Astrocyte (in vitro differentiated cells and primary cell): ENCODE data around the gene TSR3. TPM values are rescaled to one million over a fixed set of nuclear protein-coding genes. Genes with fewer than 3 reads are reported as not detected.

Experiments
- DNase-seq: peaks from one replicate; pipeline ENCODE4 v3.0.0-alpha.2; 2010; ENCODE audit warnings: low read depth
- FAIRE-seq: peaks from 2 replicates; lab custom pipeline; 2011; peaks lifted over from hg19 to GRCh38; lab: Jason Lieb, UNC
- H2AFZ ChIP-seq: 2 replicates; pipeline ENCODE4 v1.6.0; 2012; ENCODE audit warnings: low read depth, low read length, inconsistent platforms
- H3K27ac ChIP-seq: 2 replicates; pipeline ENCODE4 v1.5.1; 2011; ENCODE audit warnings: low read depth, low read length, inconsistent platforms
- H3K27me3 ChIP-seq: 2 replicates; pipeline ENCODE4 v1.6.0; 2011; ENCODE audit warnings: low read length, inconsistent platforms; ENCODE audit not compliant: insufficient read depth
- H3K36me3 ChIP-seq: 2 replicates; pipeline ENCODE4 v1.5.1; 2011; ENCODE audit warnings: low read length, inconsistent platforms; ENCODE audit not compliant: insufficient read depth
- H3K4me1 ChIP-seq: 2 replicates; pipeline ENCODE4 v1.5.1; 2011; ENCODE audit warnings: low read length, inconsistent platforms; ENCODE audit not compliant: insufficient read depth
- H3K4me2 ChIP-seq: 2 replicates; pipeline ENCODE4 v1.6.0; 2012; ENCODE audit warnings: low read length, inconsistent platforms
- H3K4me3 ChIP-seq: 2 replicates; pipeline ENCODE4 v1.5.1; 2011; ENCODE audit warnings: low read depth, mild to moderate bottlenecking, low read length, inconsistent platforms; ENCODE audit not compliant: insufficient read depth
- H3K79me2 ChIP-seq: 2 replicates; pipeline ENCODE4 v1.6.0; 2012; ENCODE audit warnings: mild to moderate bottlenecking, low read length, inconsistent platforms; ENCODE audit not compliant: insufficient read depth
- H3K9ac ChIP-seq: 2 replicates; pipeline ENCODE4 v1.6.0; 2012; ENCODE audit warnings: mild to moderate bottlenecking, low read length, inconsistent platforms
- H3K9me3 ChIP-seq: 2 replicates; pipeline ENCODE4 v1.5.1; 2012; ENCODE audit warnings: low read depth, mild to moderate bottlenecking, low read length, inconsistent platforms; ENCODE audit not compliant: insufficient read depth
- H4K20me1 ChIP-seq: 2 replicates; pipeline ENCODE4 v1.6.0; 2012; ENCODE audit warnings: low read length, inconsistent platforms; ENCODE audit not compliant: insufficient read depth
- H3K27ac Mint-ChIP-seq: one replicate; pipeline ENCODE4 v1.8.0; 2021; ENCODE audit warnings: mild to moderate bottlenecking, mixed read lengths; ENCODE audit not compliant: unreplicated experiment
- H3K27me3 Mint-ChIP-seq: one replicate; pipeline ENCODE4 v1.8.0; 2021; ENCODE audit warnings: low read depth, mixed read lengths; ENCODE audit not compliant: unreplicated experiment
- H3K36me3 Mint-ChIP-seq: one replicate; pipeline ENCODE4 v1.8.0; 2021; ENCODE audit warnings: low read depth, mixed read lengths; ENCODE audit not compliant: unreplicated experiment
- H3K4me1 Mint-ChIP-seq: one replicate; pipeline ENCODE4 v1.8.0; 2021; ENCODE audit warnings: low read depth, mixed read lengths; ENCODE audit not compliant: unreplicated experiment
- H3K4me3 Mint-ChIP-seq: one replicate; pipeline ENCODE4 v1.8.0; 2021; ENCODE audit warnings: mild to moderate bottlenecking, moderate library complexity, mixed read lengths; ENCODE audit not compliant: unreplicated experiment
- H3K9me3 Mint-ChIP-seq: one replicate; pipeline ENCODE4 v1.8.0; 2021; ENCODE audit warnings: mild to moderate bottlenecking, mixed read lengths; ENCODE audit not compliant: unreplicated experiment
- CTCF ChIP-seq: IDR thresholded peaks from 2 replicates; pipeline ENCODE4 v1.5.1; 2011; ENCODE audit warnings: low read depth, mild to moderate bottlenecking, inconsistent platforms, low read length, moderate library complexity; ENCODE audit not compliant: insufficient read depth
- EZH2 ChIP-seq: IDR thresholded peaks from 2 replicates; pipeline ENCODE4 v1.6.1; 2012; ENCODE audit warnings: mild to moderate bottlenecking, low read length, inconsistent platforms; ENCODE audit not compliant: insufficient read depth
- total RNA-seq: library from RNA; stranded (reverse); gene quantifications from 2 replicates; pipeline ENCODE4 v1.2.1, GENCODE V29; 2021

The TSR3 gene
- total RNA-seq, 1 donor from 2014 or later: 63.3 TPM

DNA sequence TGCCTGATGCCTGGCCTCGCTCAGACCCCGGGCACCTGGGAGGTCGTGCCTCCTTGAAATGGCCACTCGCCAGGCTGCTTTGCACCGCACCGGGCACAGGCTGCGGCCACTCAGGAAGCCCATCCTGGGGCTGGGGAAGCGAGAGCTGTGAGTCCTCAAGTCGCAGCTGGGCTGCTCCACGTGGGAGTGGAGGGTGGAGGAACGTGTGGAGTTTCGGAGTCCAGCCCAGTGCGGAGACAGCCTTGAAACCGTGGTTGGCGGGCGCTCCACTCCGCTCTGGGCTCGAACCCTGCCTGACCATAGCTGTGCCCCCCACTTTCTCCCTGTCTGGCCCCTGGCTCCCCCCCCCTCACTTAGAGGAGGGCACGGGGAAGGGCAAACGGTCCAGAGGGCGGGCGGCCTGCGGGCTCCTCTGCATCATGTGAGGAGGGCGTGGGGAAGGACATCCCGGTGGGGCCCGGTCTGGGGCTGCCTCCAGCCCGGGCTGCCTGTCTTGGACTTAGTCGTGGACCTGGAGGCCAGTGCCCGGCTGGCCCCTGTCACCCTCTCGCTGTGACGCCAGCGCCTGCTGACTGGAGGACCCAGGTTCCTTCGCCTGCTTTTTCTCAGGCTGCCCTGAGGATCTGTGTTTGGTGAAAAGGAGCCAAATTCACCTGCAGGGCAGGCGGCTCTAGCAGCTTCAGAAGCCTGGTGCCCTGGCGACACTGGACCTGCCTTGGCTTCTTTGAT, 39.8 kb downstream of the TSR3 start:
- Histone ChIP-seq H3K9me3 (no peaks in the 10 kb centered on the region), H3K27me3 (no peaks in the 10 kb centered on the region), H3K9ac (peak overlapping the region; percentile 99), H3K79me2 (peaks cover 71% of the 10 kb centered on the region), H3K36me3 (peaks cover 11% of the 10 kb centered on the region), H3K4me3 (peak overlapping the region; percentile 86), H4K20me1 (peaks cover 68% of the 10 kb centered on the region), H2AFZ (no peak overlapping the region), H3K4me2 (peak overlapping the region; percentile 100), H3K27ac (no peak overlapping the region), H3K4me1 (peaks cover 24% of the 10 kb centered on the region)
- no peak for TF ChIP-seq EZH2
- TF ChIP-seq CTCF: no peak
- DNase-seq: no peak
- H3K4me1 Mint-ChIP-seq: peaks cover 6% of the 10 kb centered on the region
- no peaks in the 10 kb centered on the region for H3K27me3 Mint-ChIP-seq
- no peak for FAIRE-seq
- peak overlapping the region; percentile 92 for H3K4me3 Mint-ChIP-seq
- peaks cover 6% of the 10 kb centered on the region for H3K36me3 Mint-ChIP-seq
- no peaks in the 10 kb centered on the region for H3K9me3 Mint-ChIP-seq
- no peak overlapping the region for H3K27ac Mint-ChIP-seq

GRCh38 chr16:1311212-1311737, 40.4 kb downstream of the TSR3 start:
- Histone ChIP-seq H3K36me3 (peaks cover 5% of the 10 kb centered on the region), H3K4me3 (peak overlapping the region; percentile 86), H3K4me2 (peak overlapping the region; percentile 100), H3K27ac (peak overlapping the region; percentile 56), H2AFZ (no peak overlapping the region), H3K9me3 (no peaks in the 10 kb centered on the region), H4K20me1 (peaks cover 62% of the 10 kb centered on the region), H3K27me3 (no peaks in the 10 kb centered on the region), H3K4me1 (peaks cover 24% of the 10 kb centered on the region), H3K9ac (peak overlapping the region; percentile 99), H3K79me2 (peaks cover 65% of the 10 kb centered on the region)
- Mint-ChIP-seq H3K27ac (peak overlapping the region; percentile 73), H3K27me3 (no peaks in the 10 kb centered on the region), H3K36me3 (peaks cover 2% of the 10 kb centered on the region), H3K4me1 (peaks cover 6% of the 10 kb centered on the region), H3K4me3 (peak overlapping the region; percentile 92), H3K9me3 (no peaks in the 10 kb centered on the region)
- no peak for DNase-seq
- TF ChIP-seq EZH2 (no peak), CTCF (no peak)
- no peak for FAIRE-seq

DNA sequence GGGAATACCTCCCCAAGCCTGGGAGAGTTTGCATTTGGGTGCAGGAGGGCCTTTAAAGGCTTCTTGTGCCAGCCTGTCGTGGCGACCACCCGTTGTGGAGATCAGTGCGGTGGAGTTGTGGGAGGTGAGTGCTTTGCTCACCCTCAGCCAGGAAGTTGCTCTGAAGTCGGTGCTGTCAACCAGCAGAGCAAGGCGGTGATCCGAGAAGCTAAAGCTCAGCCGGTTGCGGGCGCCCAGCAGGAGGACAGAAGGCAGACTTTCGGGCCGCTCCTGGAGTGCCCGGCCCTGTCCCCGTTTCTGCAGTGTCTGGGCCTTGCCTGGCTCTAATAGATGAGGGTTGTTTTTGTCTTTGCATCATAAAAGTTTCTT, 40.9 kb downstream of the TSR3 start:
- H3K9ac ChIP-seq: peak overlapping the region; percentile 99
- no peaks in the 10 kb centered on the region for H3K9me3 ChIP-seq
- H3K27ac ChIP-seq: peak overlapping the region; percentile 56
- peaks cover 57% of the 10 kb centered on the region for H4K20me1 ChIP-seq
- Mint-ChIP-seq H3K9me3 (no peaks in the 10 kb centered on the region), H3K27me3 (no peaks in the 10 kb centered on the region), H3K4me1 (peaks cover 6% of the 10 kb centered on the region), H3K27ac (peak overlapping the region; percentile 73), H3K4me3 (peak overlapping the region; percentile 92), H3K36me3 (no peaks in the 10 kb centered on the region)
- H3K4me3 ChIP-seq: peak overlapping the region; percentile 86
- peak overlapping the region; percentile 100 for H3K4me2 ChIP-seq
- no peak for FAIRE-seq
- H3K27me3 ChIP-seq: no peaks in the 10 kb centered on the region
- H2AFZ ChIP-seq: no peak overlapping the region
- DNase-seq: no peak
- peaks cover 24% of the 10 kb centered on the region for H3K4me1 ChIP-seq
- H3K36me3 ChIP-seq: peaks cover under 1% of the 10 kb centered on the region
- TF ChIP-seq CTCF (no peak), EZH2 (no peak)
- peaks cover 60% of the 10 kb centered on the region for H3K79me2 ChIP-seq
